ENCODE results near the gene LIN28B.

DNA sequence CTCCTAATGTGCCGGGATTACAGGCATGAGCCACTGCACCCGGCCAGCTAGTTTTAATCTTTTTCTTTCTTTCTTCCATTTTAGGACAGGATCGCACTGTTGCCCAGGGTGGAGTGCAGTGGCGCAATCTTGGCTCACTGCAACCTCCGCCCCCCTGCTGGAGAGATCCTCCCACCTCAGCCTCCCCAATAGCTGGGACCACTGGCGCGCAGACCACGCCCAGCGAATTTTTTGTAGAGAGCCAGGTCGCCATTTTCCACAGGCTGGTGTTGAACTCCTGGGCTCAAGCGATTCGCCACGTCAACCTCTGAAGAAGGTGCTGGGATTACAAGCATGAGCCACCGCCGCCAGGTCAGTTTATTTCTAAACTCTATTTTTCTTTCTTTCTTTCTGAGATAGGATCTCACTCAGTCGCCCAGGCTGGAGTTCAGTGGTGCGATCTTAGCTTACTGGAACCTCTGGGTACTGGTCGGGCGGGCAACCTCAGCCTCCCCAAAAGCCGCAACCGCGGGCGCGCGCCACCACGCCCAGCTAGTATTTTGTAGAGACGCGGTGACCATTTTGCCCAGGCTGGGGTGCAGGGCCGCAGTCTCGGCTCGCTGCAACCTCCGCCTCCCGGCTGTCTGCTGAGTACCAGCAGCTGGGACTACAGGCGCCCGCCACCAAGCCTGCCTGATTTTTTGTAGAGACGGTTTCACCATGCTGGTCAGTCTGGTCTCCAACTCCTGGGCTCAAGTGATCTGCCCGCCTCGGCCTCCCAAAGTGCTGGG, 20.0 kb upstream of the LIN28B start:
- no peak for TF ChIP-seq POLR2A (IDR thresholded peaks at IDR 0.05)
- TF ChIP-seq, protein P1, sequence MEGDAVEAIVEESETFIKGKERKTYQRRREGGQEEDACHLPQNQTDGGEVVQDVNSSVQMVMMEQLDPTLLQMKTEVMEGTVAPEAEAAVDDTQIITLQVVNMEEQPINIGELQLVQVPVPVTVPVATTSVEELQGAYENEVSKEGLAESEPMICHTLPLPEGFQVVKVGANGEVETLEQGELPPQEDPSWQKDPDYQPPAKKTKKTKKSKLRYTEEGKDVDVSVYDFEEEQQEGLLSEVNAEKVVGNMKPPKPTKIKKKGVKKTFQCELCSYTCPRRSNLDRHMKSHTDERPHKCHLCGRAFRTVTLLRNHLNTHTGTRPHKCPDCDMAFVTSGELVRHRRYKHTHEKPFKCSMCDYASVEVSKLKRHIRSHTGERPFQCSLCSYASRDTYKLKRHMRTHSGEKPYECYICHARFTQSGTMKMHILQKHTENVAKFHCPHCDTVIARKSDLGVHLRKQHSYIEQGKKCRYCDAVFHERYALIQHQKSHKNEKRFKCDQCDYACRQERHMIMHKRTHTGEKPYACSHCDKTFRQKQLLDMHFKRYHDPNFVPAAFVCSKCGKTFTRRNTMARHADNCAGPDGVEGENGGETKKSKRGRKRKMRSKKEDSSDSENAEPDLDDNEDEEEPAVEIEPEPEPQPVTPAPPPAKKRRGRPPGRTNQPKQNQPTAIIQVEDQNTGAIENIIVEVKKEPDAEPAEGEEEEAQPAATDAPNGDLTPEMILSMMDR (IDR thresholded peaks at IDR 0.05), result no peak
